ENCODE results near the gene PKN2. TPM values are rescaled to one million over a fixed set of nuclear protein-coding genes. Genes with fewer than 3 reads are reported as not detected.
"Not testable (repeated sequence)": the region's sequence is repeated elsewhere in the genome, so short reads cannot be mapped to it uniquely, and the experiment has no call there.

The PKN2 gene
- total RNA-seq, 6 experiments from 2014 or later, result 32.4 to 43.6 (median 35.7) TPM

- Mint-ChIP-seq H3K4me3 (no peak overlapping the region), H3K9me3 (no peaks in the 10 kb centered on the region), H3K36me3 (ENCODE audit: low read depth) (peaks cover 12% of the 10 kb centered on the region), H3K4me1 (ENCODE audit: low read depth) (no peaks in the 10 kb centered on the region), H3K27me3 (ENCODE audit: insufficient read depth) (no peaks in the 10 kb centered on the region), H3K27ac (no peak overlapping the region)
- DNase-seq, result no peak
- TF ChIP-seq, protein P1, sequence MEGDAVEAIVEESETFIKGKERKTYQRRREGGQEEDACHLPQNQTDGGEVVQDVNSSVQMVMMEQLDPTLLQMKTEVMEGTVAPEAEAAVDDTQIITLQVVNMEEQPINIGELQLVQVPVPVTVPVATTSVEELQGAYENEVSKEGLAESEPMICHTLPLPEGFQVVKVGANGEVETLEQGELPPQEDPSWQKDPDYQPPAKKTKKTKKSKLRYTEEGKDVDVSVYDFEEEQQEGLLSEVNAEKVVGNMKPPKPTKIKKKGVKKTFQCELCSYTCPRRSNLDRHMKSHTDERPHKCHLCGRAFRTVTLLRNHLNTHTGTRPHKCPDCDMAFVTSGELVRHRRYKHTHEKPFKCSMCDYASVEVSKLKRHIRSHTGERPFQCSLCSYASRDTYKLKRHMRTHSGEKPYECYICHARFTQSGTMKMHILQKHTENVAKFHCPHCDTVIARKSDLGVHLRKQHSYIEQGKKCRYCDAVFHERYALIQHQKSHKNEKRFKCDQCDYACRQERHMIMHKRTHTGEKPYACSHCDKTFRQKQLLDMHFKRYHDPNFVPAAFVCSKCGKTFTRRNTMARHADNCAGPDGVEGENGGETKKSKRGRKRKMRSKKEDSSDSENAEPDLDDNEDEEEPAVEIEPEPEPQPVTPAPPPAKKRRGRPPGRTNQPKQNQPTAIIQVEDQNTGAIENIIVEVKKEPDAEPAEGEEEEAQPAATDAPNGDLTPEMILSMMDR (IDR thresholded peaks at IDR 0.05), result no peak
Measured at GRCh38 chr1:88813471-88813870, 129.4 kb downstream of the PKN2 start.

- H3K36me3 Mint-ChIP-seq (ENCODE audit: low read depth), result peaks cover 20% of the 10 kb centered on the region
- H3K27me3 Mint-ChIP-seq (ENCODE audit: insufficient read depth); H3K4me3 Mint-ChIP-seq; H3K9me3 Mint-ChIP-seq; DNase-seq; H3K4me1 Mint-ChIP-seq (ENCODE audit: low read depth); H3K27ac Mint-ChIP-seq: not testable (repeated sequence)
Measured at GRCh38 chr1:88819642-88820041, 135.6 kb downstream of the PKN2 start.

GRCh38 chr1:88825721-88826120 is 141.6 kb downstream of the PKN2 start:
- Mint-ChIP-seq H3K36me3 (ENCODE audit: low read depth) (no peaks in the 10 kb centered on the region; the same call in 1 of the 2 replicates), H3K27ac (no peak overlapping the region)
- TF ChIP-seq, protein P1 (IDR thresholded peaks at IDR 0.05), result no peak

GRCh38 chr1:88847643-88848042 is 163.6 kb downstream of the PKN2 start:
- DNase-seq, result no peak
- TF ChIP-seq, protein P1 (IDR thresholded peaks at IDR 0.05), result no peak
- H3K27me3 Mint-ChIP-seq (ENCODE audit: insufficient read depth), result no peaks in the 10 kb centered on the region

More at GRCh38 chr1:88825721-88826120, 141.6 kb downstream of the PKN2 start:
- Mint-ChIP-seq H3K9me3 (no peaks in the 10 kb centered on the region), H3K4me1 (ENCODE audit: low read depth) (no peaks in the 10 kb centered on the region; the same call in 1 of the 2 replicates), H3K4me3 (no peak overlapping the region), H3K27me3 (ENCODE audit: insufficient read depth) (peaks cover 1% of the 10 kb centered on the region; the same call in 1 of the 2 replicates)
- DNase-seq, result no peak

GRCh38 chr1:88851303-88852063 is 167.4 kb downstream of the PKN2 start:
- no peak for DNase-seq
- TF ChIP-seq, protein P1 (IDR thresholded peaks at IDR 0.05), result no peak
- Mint-ChIP-seq H3K27me3 (ENCODE audit: insufficient read depth) (no peaks in the 10 kb centered on the region), H3K36me3 (ENCODE audit: low read depth) (peaks cover 8% of the 10 kb centered on the region), H3K4me1 (ENCODE audit: low read depth) (no peaks in the 10 kb centered on the region), H3K9me3 (no peaks in the 10 kb centered on the region), H3K4me3 (no peak overlapping the region), H3K27ac (no peak overlapping the region)

More at GRCh38 chr1:88847643-88848042, 163.6 kb downstream of the PKN2 start:
- no peaks in the 10 kb centered on the region for H3K4me1 Mint-ChIP-seq (ENCODE audit: low read depth)
- H3K27ac Mint-ChIP-seq, result 0 out of 2 replicates have a peak overlapping the region, but pooled peaks have one; percentile 3
- H3K36me3 Mint-ChIP-seq (ENCODE audit: low read depth), result no peaks in the 10 kb centered on the region
- H3K9me3 Mint-ChIP-seq, result no peaks in the 10 kb centered on the region
- H3K4me3 Mint-ChIP-seq, result no peak overlapping the region

DNA sequence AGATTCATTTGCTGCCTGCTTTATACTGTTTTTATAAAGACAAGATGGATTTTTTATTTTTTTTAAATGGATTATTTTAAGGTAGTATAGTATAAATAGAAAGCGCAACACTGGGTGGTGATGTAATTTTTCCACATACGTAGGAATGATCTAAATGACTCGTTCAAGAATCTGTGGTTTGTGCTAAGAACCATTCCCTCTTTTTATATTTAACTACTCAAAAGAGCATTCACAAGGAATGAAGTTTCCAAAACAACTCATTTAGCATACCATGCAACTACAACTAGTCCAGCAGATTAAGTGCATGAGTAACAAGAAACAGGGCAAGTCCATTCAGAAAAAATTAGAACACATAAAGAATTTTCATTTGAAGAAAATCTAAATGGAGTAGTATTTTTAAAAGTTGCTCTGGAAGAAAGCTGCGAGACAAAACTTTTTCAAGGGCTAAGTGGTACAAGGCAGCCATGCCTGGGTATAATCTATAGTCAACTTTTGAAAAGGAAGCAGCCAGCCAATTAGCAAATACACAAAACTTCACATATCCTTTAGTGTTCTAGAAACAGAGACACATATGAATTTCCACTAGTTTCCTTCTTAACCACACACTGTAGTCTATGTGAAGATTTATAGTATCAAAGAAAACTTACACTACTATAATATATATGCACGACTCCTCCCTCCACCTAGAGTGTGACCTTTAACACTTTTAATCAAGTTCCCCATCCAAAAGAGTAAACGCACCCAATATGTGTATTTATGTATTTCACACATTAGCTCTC is 183.9 kb downstream of the PKN2 start:
- peak overlapping the region; percentile 65 for H3K27ac Mint-ChIP-seq

GRCh38 chr1:88869644-88870043 is 185.6 kb downstream of the PKN2 start:
- not testable (repeated sequence) for H3K9me3 Mint-ChIP-seq; H3K4me3 Mint-ChIP-seq; DNase-seq; H3K27me3 Mint-ChIP-seq (ENCODE audit: insufficient read depth); H3K36me3 Mint-ChIP-seq (ENCODE audit: low read depth); H3K27ac Mint-ChIP-seq
- peaks cover 29% of the 10 kb centered on the region for H3K4me1 Mint-ChIP-seq (ENCODE audit: low read depth)

More for the DNA sequence above, 183.9 kb downstream of the PKN2 start:
- peaks cover 23% of the 10 kb centered on the region for H3K4me1 Mint-ChIP-seq (ENCODE audit: low read depth)
- no peaks in the 10 kb centered on the region for H3K27me3 Mint-ChIP-seq (ENCODE audit: insufficient read depth)
- DNase-seq, result peak; percentile 89
- TF ChIP-seq, protein P1 (IDR thresholded peaks at IDR 0.05), result no peak
- H3K36me3 Mint-ChIP-seq (ENCODE audit: low read depth), result peaks cover 6% of the 10 kb centered on the region
- no peak overlapping the region for H3K4me3 Mint-ChIP-seq
- no peaks in the 10 kb centered on the region for H3K9me3 Mint-ChIP-seq

Data from HFFc6 (cell line).